NB4 (cell line): ENCODE results near the gene DUSP22.

Experiments used
- DNase-seq: peaks from one replicate; pipeline ENCODE4 v3.0.0; 2010; ENCODE audit warnings: low read depth
- H3K4me3 ChIP-seq: one replicate; pipeline ENCODE4 v1.5.1; 2011; ENCODE audit warnings: mild to moderate bottlenecking, low read depth, low read length, moderate library complexity
- MYC ChIP-seq: IDR thresholded peaks from 2 replicates; pipeline ENCODE4 v1.6.1; 2011; ENCODE audit warnings: low read depth, low read length
- POLR2A ChIP-seq: IDR thresholded peaks from 2 replicates; pipeline ENCODE4 v1.6.1; 2011; ENCODE audit warnings: mild to moderate bottlenecking; ENCODE audit not compliant: insufficient read length; ENCODE audit errors: extremely low read depth
- TF ChIP-seq, protein P1 (sequence below): IDR thresholded peaks from 2 replicates; pipeline ENCODE4 v1.6.1; 2011; ENCODE audit warnings: low read depth, low read length
- TF ChIP-seq, protein P2 (sequence below): IDR thresholded peaks from one replicate; pipeline ENCODE4 v1.5.1; 2012; ENCODE audit warnings: low read depth, low read length

The DUSP22 gene

DNA sequence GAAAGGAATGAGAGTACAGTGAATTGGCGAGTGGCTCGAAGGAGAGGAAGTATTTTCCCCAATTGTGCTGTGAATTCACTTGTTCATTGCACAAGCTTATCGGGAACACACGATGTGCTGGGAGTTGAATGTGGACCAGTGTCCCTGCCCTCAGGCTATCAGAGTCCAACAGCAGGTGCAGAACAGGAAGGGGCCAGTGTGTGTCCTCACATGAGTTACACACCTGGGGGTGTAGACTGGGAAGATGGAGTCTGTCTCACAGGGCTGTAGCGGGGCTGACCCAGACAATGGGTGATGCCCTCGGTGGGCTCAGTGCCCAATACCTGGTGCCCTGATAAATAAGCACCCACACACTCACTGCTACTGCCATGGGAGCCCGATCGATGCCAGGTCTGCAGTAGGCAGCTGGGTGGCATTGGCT is 14.4 kb downstream of the DUSP22 start:
- TF ChIP-seq POLR2A = no peak
- no peak for TF ChIP-seq MYC
- TF ChIP-seq, protein P1, sequence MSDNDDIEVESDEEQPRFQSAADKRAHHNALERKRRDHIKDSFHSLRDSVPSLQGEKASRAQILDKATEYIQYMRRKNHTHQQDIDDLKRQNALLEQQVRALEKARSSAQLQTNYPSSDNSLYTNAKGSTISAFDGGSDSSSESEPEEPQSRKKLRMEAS = no peak
- TF ChIP-seq, protein P2, sequence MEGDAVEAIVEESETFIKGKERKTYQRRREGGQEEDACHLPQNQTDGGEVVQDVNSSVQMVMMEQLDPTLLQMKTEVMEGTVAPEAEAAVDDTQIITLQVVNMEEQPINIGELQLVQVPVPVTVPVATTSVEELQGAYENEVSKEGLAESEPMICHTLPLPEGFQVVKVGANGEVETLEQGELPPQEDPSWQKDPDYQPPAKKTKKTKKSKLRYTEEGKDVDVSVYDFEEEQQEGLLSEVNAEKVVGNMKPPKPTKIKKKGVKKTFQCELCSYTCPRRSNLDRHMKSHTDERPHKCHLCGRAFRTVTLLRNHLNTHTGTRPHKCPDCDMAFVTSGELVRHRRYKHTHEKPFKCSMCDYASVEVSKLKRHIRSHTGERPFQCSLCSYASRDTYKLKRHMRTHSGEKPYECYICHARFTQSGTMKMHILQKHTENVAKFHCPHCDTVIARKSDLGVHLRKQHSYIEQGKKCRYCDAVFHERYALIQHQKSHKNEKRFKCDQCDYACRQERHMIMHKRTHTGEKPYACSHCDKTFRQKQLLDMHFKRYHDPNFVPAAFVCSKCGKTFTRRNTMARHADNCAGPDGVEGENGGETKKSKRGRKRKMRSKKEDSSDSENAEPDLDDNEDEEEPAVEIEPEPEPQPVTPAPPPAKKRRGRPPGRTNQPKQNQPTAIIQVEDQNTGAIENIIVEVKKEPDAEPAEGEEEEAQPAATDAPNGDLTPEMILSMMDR = no peak
- no peak for DNase-seq
- H3K4me3 ChIP-seq = no peak overlapping the region

DNA sequence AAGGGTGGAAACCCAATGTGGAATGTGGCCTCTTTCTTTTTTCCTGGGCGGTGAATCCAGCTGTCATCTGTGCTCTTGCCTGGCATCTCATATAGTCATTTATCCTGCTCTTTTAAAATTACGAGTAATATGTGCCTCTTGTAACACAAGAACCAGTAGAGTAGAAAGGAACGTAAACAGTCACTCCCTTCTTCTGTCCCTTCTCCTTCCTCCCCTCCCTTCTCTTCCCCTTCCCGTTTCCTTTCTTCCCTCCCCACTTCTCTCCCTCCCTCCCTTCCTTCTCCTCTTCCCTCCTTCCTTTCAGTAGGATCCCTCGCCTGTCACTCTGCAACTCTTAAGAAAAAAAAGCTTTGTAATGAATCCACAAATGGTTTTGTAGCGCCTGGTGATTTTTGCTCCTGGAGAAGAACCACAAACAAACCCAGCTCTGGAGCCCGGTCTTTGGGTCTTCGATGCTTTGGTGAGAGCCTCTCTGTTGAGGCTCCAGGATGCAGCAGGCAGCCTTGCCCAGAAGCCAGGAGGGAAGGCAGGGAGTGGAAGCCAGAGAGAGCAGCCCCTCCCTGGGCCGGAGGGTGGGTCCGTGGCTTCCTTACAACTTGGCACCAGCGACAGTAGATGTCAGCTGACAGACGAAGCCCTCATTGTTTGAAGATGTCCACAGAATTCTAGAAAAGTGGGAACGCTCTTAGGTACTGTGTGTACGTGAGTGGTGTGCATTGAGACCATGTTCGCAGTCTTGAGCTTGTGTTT is 15.0 kb downstream of the DUSP22 start:
- H3K4me3 ChIP-seq = no peak overlapping the region
- TF ChIP-seq, protein P1 = no peak
- no peak for TF ChIP-seq MYC
- TF ChIP-seq, protein P2 = no peak
- TF ChIP-seq POLR2A = no peak
- DNase-seq = no peak

- TF ChIP-seq, protein P1 = no peak
- TF ChIP-seq MYC (no peak), POLR2A (no peak)
- TF ChIP-seq, protein P2 = no peak
- no peak overlapping the region for H3K4me3 ChIP-seq
- DNase-seq = no peak
These were observed 15.6 kb downstream of the DUSP22 start for GRCh38 chr6:307874-308273.

- TF ChIP-seq, protein P1 = no peak
- TF ChIP-seq, protein P2 = no peak
- TF ChIP-seq POLR2A (no peak), MYC (no peak)
- DNase-seq = no peak
- H3K4me3 ChIP-seq = no peak overlapping the region
These were observed 16.0 kb downstream of the DUSP22 start for GRCh38 chr6:308307-308706.

DNA sequence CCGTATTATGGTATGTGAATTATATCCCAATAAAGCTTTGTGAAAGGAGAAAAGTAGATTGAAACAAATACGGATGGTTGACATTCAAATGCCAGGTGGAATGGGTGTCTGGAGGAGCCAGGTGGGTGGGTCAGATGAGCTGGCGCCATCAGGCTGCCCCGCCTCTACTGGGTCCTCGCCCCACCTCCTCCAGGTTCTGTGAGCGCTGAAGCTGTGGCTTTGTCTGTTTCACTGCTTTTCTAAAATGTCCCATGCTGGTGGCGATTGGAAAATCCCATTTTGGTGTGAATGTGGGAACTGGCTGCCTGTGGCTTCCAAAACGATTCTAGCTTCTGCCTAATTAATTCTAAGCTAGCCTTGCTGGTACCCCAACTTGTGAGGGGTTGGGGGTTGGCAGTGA is 16.5 kb downstream of the DUSP22 start:
- H3K4me3 ChIP-seq = no peak overlapping the region
- no peak for DNase-seq
- TF ChIP-seq, protein P1 = no peak
- TF ChIP-seq POLR2A (no peak), MYC (no peak)
- TF ChIP-seq, protein P2 = no peak
